ENCODE data around the gene LHX6.

GRCh38 chr9:122226758-122227574 is 1.8 kb downstream of the LHX6 start:
- TF ChIP-seq EP300 (IDR thresholded peaks at IDR 0.05; ENCODE audit: borderline replicate concordance in 1 of 2, low read depth in 2 of 2, low read length in 2 of 2) (no peak), JUND (IDR thresholded peaks at IDR 0.05; ENCODE audit: low read length) (no peak), MAX (IDR thresholded peaks at IDR 0.05) (no peak), CTCF (IDR thresholded peaks at IDR 0.05; ENCODE audit: control extremely low read depth in 1 of 3, insufficient read depth in 1 of 3, low read depth in 1 of 3, low read length in 3 of 3) (no peak), POLR2A (IDR thresholded peaks at IDR 0.05; ENCODE audit: control extremely low read depth in 1 of 2, low read depth in 2 of 2, low read length in 2 of 2) (no peak), SP1 (IDR thresholded peaks at IDR 0.05; ENCODE audit: low read depth, low read length) (no peak), SAP30 (IDR thresholded peaks at IDR 0.05; ENCODE audit: insufficient read depth, insufficient replicate concordance, low read length) (no peak)
